GM19043 (cell line): ENCODE data around the gene NAALADL2.
A peak's percentile ranks its signal among the peaks of the same experiment; 100 is the strongest.

Experiments
- ATAC-seq: cut with Tn5 transposase; IDR thresholded peaks from one replicate; pipeline ENCODE4 v1.9.1; 2021; ENCODE audit warnings: low read depth; ENCODE audit not compliant: unreplicated experiment

NAALADL2 gene

GRCh38 chr3:175193815-175194518 lies 334.8 kb downstream of the NAALADL2 start:
- ATAC-seq, result peak; percentile 71

- ATAC-seq, result no peak
These were observed 340.1 kb downstream of the NAALADL2 start for GRCh38 chr3:175198991-175199783.

GRCh38 chr3:175199961-175200360 lies 340.8 kb downstream of the NAALADL2 start:
- ATAC-seq, result no peak

GRCh38 chr3:175200391-175201095 lies 341.4 kb downstream of the NAALADL2 start:
- ATAC-seq, result no peak

GRCh38 chr3:175207361-175207760 lies 348.2 kb downstream of the NAALADL2 start:
- ATAC-seq, result no peak

GRCh38 chr3:175208326-175208725 lies 349.2 kb downstream of the NAALADL2 start:
- no peak for ATAC-seq

GRCh38 chr3:175211466-175211865 lies 352.3 kb downstream of the NAALADL2 start:
- ATAC-seq, result no peak

- no peak for ATAC-seq
These were observed 353.8 kb downstream of the NAALADL2 start for GRCh38 chr3:175212896-175213295.

GRCh38 chr3:175214216-175214615 lies 355.1 kb downstream of the NAALADL2 start:
- no peak for ATAC-seq

GRCh38 chr3:175215833-175216232 lies 356.7 kb downstream of the NAALADL2 start:
- no peak for ATAC-seq

GRCh38 chr3:175222356-175222755 lies 363.2 kb downstream of the NAALADL2 start:
- no peak for ATAC-seq

GRCh38 chr3:175224051-175224450 lies 364.9 kb downstream of the NAALADL2 start:
- ATAC-seq, result no peak

- no peak for ATAC-seq
These were observed 367.3 kb downstream of the NAALADL2 start for GRCh38 chr3:175226444-175226843.

GRCh38 chr3:175227126-175227525 lies 368.0 kb downstream of the NAALADL2 start:
- no peak for ATAC-seq

- ATAC-seq, result no peak
These were observed 375.1 kb downstream of the NAALADL2 start for GRCh38 chr3:175233957-175234940.

- ATAC-seq, result no peak
These were observed 379.7 kb downstream of the NAALADL2 start for GRCh38 chr3:175238801-175239200.

- ATAC-seq, result no peak
These were observed 381.8 kb downstream of the NAALADL2 start for GRCh38 chr3:175240921-175241320.

GRCh38 chr3:175242243-175242642 lies 383.1 kb downstream of the NAALADL2 start:
- no peak for ATAC-seq

GRCh38 chr3:175246234-175246633 lies 387.1 kb downstream of the NAALADL2 start:
- ATAC-seq, result no peak

- no peak for ATAC-seq
These were observed 387.6 kb downstream of the NAALADL2 start for GRCh38 chr3:175246766-175247165.
